Measurements from ENCODE around the gene UBE4B.

DNA sequence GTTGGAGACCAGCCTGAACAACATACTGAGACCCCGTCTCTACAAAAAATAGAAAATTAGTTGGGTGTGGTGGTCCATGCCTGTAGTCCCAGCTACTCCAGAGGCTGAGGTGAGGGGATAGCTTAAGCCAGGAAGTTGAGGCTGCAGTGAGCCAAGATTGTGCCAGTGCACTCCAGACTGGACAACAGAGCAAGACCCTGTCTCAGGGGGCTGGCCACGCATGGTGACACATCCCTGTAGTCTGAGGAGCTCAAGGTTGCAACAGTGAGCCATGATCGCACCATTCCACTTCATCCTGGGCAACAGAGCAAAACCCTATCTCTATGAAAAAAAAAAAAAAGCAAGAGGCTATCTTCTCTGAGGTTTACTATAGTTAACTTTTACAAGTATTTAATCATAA lies 12.7 kb upstream of the UBE4B start:
- TF ChIP-seq CTCF (IDR thresholded peaks at IDR 0.05; ENCODE audit: borderline replicate concordance, extremely low read depth, low read length, poor library complexity, severe bottlenecking), result no peak
- TF ChIP-seq EZH2 (IDR thresholded peaks at IDR 0.05; ENCODE audit: borderline replicate concordance, low read depth, low read length, severe bottlenecking), result no peak

Measured in DND-41 (cell line).